HS-5 (cell line): ENCODE results near the gene COPG1.

ENCODE experiments used
- DNase-seq: peaks from one replicate; pipeline ENCODE4 v3.0.0-alpha.2; 2012; ENCODE audit warnings: low read depth

Gene COPG1

DNA sequence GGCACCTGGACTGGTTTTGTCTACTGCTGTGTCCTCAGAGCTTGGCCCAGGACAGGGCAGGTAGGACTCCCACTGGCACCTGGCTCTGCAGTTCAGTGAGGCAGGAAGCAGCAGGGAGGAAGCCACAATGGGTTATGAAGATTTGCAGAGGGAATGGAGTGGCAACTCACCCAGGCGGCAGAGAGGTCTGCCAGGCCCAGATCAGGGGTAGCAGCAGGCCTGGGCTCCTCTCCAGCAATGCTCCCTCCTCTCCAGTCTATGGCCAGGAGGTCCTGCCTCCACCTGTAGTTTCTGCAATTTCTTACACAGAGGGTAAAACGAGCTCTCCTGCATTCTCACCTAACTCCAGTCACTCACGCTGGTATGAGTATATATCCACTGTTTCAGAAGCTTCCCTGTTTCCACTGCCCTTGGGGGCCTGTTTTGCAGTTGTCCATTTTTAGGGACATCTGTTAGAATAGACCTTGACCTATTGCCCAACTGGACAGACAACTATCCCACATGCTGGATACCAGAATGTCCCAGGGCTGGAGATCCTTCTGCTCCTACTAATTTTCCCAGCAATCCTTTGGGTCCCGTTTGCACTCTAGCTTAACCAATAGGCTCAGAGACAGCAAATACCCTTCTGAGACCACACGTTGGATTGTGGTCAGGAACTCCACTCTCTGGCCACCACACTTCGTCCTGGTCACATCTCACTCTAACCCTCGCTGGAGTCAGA lies 64.4 kb downstream of the COPG1 start:
- no peak for DNase-seq

DNA sequence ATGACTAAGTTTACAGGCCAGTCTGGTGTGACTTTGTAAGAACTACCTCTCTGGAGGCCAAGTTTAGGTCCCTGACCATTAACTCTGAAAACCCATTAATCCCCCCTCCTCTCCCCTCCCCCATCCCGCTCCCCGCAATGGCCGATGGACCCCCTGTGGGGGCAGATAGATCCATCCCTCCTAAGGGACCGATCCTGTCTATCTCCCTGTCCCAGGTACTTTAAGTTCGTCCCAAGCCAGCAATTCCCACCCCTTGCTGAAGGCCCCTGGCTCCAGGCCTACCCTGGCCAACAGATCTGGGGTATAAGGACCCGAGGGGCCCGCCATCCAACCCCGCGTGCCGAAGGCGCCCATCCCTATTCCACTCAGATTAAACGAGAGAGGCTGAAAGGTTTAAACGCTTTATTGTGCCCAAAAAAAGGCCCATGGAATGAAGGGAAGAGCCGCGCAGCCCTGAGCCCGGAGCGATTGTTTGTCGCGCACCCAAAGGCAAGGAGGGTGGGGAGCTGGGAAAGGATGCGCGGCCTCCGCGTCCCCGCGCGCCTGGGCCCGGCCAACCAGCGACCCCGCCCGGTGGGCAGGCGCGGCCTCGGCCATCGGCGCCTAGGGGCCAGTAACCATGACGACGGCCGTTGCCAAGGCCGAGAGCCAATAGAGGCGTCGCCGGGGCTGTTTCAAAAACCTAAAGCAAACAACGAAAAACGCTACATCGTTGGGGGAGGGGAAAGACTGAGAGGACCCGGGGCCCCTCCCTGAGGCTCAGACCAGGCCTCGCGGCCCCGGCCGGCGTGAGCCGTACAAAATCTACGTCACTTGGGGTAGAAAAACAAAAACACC lies 65.2 kb downstream of the COPG1 start:
- peak; percentile 66 for DNase-seq

DNA sequence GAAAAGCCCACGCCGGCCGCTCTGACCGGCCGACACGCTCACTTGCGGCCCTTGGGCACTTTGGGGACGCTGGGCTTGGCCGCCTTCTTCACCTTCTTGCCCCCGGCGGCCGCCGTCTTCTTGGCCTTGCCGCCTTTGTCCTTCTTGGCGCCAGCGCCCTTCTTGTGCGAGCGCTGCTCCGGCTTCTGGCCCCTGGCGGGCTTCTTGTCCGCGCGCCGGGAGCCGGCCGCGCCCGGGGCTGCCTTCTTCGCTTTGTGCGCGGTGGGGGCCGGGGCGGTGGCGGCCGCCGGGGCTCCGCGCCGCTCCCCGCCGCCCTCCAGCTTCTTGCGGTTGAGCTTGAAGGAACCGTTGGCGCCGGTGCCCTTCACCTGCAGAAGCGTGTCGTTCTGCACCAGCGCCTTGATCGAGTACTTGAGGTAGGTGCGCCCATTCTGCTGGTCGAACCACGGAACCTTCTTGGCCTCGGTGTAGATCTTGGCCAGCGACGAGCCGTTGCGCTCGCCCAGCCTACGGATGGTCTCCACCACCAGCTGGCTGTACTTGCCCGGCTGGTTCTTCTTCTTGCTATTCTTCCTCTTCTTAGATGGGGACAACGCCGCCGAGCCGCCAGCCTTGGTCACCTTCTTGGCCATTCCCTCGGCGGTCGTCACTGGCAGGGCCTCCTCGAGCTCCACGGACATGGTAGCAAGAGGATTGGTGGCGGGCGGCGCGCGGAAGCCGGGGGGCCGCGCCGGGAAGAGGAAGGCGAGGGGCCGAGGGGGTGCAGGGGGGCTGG lies 66.0 kb downstream of the COPG1 start:
- no peak for DNase-seq

DNA sequence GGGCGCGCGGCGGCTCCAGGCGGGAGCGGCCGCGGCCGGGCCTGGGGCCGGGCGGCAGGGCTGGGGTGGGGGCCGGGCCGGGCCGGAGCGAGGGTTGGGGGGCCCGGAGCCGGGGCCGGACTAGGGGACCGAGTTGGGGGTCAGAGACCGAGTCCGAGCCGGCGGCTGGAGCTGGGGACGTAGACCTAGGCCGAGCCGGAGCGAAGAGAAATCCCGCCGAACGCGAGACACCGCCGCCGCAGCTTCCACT lies 66.5 kb downstream of the COPG1 start:
- DNase-seq = no peak

DNA sequence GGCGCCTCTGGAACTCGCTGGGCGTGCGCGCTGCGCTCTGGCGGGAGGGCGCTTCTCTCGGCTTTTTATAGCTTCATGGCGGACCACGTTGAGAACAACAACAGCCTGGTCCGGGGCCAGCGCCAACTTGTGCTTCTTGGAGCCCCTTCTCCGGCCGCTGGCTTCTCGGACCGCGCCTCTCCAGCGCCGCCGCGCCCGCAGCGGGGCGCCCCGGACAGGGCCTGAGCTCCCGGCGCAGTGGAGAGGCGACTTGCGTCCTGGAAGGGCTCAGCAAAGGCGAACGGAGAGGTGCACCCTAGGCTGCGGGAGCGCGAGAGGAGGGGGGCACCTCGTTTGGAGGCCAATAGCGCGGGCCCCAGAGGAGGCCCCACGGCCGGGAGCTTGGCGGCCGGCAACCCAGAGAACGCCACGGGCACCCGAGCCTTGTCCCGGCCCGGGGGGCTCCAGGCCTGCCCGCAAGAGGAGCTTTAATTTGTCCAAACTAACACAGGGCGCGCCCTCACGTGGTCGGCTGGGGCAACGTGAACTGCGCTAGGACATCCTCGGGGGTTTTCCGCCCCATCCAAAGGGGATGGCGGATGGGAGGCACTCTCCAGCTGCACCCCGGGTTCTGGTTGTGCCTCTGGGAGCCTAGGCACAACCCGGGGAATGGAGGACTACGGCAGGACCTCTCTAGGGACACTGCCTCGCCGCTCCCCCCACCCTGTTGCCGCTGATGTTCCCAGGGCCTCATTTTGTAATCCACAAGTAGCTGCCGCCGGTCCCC lies 67.0 kb downstream of the COPG1 start:
- peak; percentile 49 for DNase-seq

DNA sequence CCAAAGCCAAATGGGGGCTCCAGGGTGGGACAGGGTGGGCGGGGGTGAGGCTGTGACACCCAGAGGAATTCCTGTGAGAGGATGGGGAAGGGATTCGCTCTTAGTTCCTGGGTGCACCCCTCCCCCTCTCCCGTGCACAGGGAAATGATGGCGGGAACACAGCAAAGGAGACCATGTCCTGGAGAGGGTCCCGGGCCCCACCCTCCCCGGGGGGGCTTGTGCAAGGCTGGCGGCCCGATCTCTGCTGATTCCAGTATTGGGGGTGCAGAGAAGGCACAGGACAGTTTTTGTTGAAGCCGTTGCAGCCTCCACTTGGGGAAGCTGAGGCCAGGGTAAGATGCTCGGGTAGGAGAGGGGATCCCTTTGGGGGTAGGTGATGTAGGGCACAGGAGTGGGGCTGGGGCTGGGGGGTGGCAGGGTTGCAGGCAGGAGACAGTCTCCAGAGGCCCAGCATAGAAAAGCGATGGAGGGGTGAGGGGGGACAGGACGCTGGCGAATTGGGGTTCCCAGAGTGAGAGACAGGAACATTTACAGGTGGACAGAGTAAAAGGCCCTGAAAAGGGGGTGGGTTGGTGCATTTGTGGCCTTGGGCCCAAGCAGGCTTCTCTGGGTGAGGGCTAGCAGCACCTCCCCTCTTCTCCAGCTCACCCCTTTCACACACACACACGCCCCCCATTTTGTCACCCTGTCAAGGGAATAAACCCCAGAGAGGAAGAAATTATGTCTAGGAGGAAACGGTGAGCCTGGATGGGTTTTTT lies 67.8 kb downstream of the COPG1 start:
- DNase-seq = no peak

DNA sequence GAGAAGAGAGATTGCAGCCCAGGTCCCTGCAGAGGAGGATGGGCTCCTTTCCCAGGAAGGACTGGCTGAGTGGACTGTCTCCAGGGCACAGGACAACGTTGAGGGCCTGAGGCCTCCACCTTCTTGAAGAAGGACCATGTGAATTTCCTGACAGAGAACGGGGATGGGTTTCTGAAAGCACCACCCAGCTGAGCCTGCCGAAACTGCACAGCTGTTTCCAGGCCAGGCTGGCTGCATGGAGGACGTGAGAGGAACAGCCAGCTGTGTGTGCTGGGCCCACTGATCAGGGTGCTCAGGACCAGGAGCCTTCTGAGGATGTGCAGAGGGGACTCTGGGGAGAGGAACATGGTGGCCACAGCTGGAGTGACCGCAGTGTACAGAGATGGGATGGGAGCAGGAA lies 68.4 kb downstream of the COPG1 start:
- no peak for DNase-seq

DNA sequence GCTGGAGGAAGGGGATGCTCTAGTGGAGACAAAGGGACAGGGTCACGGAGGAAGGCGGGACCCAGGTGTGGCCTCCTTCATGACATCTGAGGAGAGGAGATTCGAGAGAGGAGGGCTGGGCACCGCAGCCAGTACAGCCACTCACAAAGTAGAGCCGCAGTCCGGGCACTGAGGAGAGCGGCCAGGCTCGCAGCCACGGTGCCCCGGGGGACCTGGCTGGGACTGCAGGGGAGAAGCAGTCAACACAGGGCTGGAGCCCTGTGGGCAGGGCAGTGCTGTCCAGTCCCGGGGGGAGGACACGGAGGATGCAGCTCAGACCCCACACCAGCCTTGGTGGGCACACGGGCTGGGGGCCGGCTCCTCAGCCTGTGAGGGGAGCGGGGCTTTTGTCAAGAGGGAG lies 69.5 kb downstream of the COPG1 start:
- no peak for DNase-seq

DNA sequence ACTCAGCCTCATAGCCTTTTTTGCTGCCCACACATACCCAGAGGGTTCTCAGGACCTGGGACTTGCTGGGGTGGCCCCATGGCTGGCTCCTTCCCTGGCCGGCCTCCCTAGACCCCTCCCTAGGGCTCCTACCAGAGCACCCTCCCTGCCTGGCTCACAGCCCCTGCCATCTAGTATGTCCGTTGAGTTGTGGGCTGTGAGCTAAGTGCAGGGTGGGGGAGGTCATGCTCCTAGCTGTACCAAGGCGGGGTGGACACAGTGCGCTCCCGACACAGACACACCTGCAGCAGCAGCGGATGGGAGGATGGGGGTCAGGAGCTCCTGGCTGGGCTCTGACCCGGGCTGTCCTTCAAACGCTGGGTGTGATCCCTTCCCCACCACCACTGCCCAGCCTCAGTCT lies 70.9 kb downstream of the COPG1 start:
- DNase-seq = no peak

DNA sequence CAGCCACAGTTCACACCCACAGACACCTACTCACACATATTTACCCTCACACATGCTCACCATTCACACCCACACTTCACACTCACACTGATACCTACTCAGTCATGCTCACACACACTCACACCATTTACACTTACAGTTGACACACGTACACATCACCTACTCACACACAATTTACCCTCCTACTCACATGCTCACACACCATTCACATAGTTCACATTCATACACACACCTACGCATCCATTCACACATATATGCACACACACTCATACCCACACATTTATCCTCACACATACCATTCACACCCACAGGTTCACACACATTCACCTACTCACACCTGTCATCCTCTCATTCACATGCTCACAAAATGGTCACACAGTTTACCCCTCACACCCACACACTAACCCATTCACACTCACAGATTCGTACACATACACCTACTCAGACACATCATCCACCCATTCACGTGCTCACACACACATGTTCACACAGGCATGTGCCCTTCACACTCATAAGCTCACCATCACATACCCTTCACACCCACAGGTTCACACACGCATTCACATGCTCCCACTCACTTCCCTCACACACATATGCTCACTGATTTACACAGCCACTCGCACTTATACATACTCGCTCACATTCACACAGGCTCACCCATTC lies 71.5 kb downstream of the COPG1 start:
- no peak for DNase-seq

DNA sequence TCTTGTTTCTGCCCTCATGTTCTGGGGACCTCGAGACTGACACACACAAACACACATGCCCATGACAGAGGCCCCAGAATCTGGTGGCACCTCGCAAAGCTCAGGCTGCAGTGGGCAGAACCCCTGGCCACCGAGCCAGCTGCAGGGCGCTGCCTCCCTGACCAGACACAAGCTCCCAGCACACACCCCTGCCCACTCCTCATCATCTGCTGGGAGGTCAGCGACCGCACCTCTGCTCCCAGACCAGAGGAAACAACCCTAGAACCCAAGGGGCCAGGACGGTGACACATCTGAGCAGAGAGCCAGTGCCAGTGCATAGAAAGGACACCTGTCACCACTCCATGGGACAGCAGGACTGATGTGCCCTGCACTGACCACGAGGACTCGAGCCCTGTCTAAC lies 72.5 kb downstream of the COPG1 start:
- no peak for DNase-seq

DNA sequence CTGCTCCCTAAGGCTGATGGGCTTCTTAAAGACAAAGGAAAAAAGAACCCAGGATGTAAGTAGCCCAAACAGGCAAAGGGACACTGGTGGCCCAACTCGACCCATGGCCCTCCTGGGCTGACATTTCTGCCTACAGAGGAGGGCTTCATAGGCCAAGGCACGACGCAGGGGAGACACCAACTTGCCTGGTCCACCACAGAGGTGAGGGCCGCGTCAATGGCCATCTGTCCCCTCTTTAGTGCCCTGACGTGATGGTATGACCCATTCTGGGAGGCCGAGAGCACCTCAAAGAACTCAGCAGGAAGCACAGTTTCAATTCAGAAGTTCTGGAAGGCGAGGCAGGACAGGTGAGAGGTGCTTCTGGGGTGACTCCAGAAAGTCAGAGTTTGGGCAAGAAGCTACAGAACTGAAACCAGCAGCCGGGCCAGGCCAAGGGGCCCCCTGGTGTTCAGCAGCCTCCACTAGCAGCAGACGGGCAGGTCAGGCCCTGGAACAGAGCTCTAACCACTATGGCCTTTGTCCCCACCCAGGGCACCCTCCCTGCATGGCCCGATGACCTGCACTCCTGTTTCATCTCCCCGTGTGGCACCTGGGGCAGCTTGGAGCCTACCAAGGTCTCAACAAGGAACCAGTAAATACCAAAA lies 74.4 kb downstream of the COPG1 start:
- DNase-seq = no peak

DNA sequence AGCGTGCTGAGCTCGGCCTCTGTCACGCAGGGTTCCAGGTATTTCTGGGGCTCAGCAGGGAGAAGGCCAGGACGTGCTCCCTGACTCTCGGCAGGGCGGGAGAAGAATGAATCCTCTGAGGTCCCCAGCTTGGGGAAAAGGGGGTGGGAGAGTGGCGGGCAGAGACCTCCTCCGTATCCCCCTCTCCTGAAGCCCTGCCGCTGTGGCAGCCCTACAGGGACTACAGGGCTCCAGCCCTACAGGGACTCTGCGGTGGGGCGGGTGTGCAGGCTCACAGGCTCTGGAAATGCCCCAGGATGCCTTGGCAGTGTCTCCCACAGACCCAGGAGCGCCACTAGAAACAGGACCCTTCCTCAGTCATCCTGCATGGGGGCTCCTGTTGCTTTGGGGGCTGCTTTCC lies 75.4 kb downstream of the COPG1 start:
- DNase-seq = no peak

DNA sequence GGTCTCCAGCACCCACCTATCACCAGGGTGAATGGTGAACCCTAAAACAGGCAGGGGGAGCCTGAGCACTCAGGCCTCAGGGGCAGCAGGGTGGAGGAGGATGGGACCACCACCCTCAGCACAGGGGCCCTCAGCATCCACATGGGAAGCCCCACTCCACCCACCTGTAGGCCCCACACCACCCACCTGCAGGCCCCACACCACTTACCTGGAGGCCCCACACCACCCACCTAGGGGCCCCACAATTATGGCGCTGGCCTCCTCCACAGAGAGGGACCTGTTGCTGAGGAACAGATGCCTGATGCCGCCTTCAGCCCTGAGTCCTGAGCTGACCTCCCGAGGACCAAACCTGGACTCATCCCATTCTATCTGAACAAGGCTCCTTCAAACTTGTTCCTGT lies 76.0 kb downstream of the COPG1 start:
- DNase-seq = no peak

DNA sequence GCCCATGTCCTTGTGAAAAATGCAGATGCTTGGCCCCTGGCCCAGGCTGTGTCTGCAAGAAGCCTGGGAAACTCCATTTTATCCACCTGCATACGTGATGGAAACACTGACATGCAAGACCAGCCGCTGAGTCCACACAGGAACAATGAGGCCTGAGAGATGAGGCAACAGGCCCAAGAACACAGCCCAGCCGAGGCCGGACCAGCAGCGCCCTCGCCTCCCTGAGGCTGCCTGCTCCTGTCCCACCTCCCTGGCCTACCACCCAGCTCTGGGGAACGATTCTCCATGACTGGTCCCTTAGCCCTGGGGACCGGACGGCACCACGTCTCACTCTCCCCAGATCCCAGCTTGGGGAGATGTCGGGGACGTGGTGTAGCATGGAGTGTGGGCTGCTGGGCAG lies 76.7 kb downstream of the COPG1 start:
- no peak for DNase-seq

DNA sequence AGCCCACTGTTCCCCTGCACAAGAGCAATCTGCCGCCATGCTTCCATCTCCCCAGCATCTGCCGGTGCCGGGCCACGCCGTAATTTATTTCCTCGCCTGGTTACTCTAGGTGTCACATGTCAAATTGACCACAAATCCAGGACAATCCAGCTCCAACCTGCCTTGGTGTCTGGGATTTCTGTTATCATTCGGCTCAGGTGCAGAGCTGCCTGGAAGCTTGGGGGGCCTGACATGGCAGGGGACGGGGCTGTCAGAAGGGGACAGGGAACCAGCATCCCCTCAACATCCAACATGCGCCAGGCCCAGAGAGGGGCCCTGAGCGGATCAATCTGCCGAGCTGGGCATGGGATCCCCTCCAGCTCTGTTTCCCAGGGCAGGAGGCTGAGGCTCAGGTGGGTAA lies 77.2 kb downstream of the COPG1 start:
- DNase-seq = no peak
